Endothelial cell (in vitro differentiated cells): ENCODE measurements around the gene CEMIP. TPM values are rescaled to one million over a fixed set of nuclear protein-coding genes. Genes with fewer than 3 reads are reported as not detected.
A peak's percentile ranks its signal among the peaks of the same experiment; 100 is the strongest.

Experiments
- DNase-seq: peaks from one replicate; pipeline ENCODE4 v3.0.0; 2021; ENCODE audit warnings: low spot score
- H3K27ac Mint-ChIP-seq: one replicate; pipeline ENCODE4 v1.8.0; 2021; ENCODE audit warnings: mixed read lengths, inconsistent platforms; ENCODE audit not compliant: unreplicated experiment
- H3K27me3 Mint-ChIP-seq: one replicate; pipeline ENCODE4 v1.8.0; 2021; ENCODE audit warnings: mild to moderate bottlenecking, moderate library complexity, mixed read lengths, inconsistent platforms; ENCODE audit not compliant: unreplicated experiment
- H3K36me3 Mint-ChIP-seq: one replicate; pipeline ENCODE4 v1.8.0; 2021; ENCODE audit warnings: mild to moderate bottlenecking, low read depth, mixed read lengths, inconsistent platforms; ENCODE audit not compliant: unreplicated experiment
- H3K4me1 Mint-ChIP-seq: one replicate; pipeline ENCODE4 v1.8.0; 2021; ENCODE audit warnings: mild to moderate bottlenecking, mixed read lengths, inconsistent platforms; ENCODE audit not compliant: unreplicated experiment
- H3K4me3 Mint-ChIP-seq: one replicate; pipeline ENCODE4 v1.8.0; 2021; ENCODE audit warnings: mild to moderate bottlenecking, mixed read lengths, inconsistent platforms; ENCODE audit not compliant: unreplicated experiment
- H3K9me3 Mint-ChIP-seq: one replicate; pipeline ENCODE4 v1.8.0; 2021; ENCODE audit warnings: mixed read lengths, inconsistent platforms; ENCODE audit not compliant: unreplicated experiment
- long read RNA-seq: library from polyadenylated mRNA; unstranded; transcript quantifications from one replicate; pipeline ENCODE4 v2.0.0, GENCODE V29; 2020; ENCODE audit not compliant: unreplicated experiment
- total RNA-seq: library from RNA; stranded (reverse); fragmentation: NEBNext Ultra II Directional; extraction: Animal tissue kit (Norgen Biotek cat#: 25700); gene quantifications from one replicate; pipeline ENCODE4 v1.2.1, GENCODE V29; 2021; ENCODE audit not compliant: unreplicated experiment
- TF ChIP-seq, protein P1 (sequence below): fragments of 200-600 bp; sonication (generic); IDR thresholded peaks from one replicate; pipeline ENCODE4 v1.5.0; 2021; ENCODE audit warnings: antibody characterized with exemption; ENCODE audit not compliant: unreplicated experiment

CEMIP gene, protein sequence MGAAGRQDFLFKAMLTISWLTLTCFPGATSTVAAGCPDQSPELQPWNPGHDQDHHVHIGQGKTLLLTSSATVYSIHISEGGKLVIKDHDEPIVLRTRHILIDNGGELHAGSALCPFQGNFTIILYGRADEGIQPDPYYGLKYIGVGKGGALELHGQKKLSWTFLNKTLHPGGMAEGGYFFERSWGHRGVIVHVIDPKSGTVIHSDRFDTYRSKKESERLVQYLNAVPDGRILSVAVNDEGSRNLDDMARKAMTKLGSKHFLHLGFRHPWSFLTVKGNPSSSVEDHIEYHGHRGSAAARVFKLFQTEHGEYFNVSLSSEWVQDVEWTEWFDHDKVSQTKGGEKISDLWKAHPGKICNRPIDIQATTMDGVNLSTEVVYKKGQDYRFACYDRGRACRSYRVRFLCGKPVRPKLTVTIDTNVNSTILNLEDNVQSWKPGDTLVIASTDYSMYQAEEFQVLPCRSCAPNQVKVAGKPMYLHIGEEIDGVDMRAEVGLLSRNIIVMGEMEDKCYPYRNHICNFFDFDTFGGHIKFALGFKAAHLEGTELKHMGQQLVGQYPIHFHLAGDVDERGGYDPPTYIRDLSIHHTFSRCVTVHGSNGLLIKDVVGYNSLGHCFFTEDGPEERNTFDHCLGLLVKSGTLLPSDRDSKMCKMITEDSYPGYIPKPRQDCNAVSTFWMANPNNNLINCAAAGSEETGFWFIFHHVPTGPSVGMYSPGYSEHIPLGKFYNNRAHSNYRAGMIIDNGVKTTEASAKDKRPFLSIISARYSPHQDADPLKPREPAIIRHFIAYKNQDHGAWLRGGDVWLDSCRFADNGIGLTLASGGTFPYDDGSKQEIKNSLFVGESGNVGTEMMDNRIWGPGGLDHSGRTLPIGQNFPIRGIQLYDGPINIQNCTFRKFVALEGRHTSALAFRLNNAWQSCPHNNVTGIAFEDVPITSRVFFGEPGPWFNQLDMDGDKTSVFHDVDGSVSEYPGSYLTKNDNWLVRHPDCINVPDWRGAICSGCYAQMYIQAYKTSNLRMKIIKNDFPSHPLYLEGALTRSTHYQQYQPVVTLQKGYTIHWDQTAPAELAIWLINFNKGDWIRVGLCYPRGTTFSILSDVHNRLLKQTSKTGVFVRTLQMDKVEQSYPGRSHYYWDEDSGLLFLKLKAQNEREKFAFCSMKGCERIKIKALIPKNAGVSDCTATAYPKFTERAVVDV (N-terminal part only)
- not detected for total RNA-seq
- long read RNA-seq, partial matches to known transcripts: 0 of 1 reads
- long read RNA-seq, other reads (novel, unspliced or antisense): 1 of 1 reads

DNA sequence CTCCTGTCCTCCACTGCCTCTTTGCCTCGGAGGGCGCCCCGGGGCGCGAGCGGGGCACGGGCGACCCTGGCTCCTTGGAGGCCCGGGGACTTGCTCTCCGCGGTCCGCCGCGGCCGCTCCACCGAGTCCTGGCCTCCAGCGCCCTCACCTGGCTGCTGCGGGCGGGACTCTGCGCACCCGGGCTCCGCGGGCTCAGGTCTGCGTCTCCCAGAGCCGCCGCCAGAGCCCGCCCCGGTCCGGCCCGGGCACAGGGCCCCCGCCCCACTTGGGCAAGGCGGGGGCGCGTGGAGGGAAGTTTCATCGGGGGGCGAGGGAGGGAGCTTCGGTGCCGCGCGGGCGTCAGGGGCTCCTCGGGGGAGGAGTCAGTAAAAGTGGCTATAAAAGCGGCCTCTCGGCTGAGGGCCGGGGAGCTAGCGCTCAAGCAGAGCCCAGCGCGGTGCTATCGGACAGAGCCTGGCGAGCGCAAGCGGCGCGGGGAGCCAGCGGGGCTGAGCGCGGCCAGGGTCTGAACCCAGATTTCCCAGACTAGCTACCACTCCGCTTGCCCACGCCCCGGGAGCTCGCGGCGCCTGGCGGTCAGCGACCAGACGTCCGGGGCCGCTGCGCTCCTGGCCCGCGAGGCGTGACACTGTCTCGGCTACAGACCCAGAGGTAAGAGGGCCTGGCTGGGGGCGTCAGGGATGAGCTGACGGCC lies at the start of gene CEMIP:
TSS of gene CEMIP (plus strand) at position 407 of the 694 bp plus-strand sequence. CDS start 94,510 bp downstream, outside the sequence.
- Mint-ChIP-seq H3K4me1 (peaks cover 21% of the 10 kb centered on the region), H3K27me3 (peaks cover 7% of the 10 kb centered on the region), H3K4me3 (peak within 1 kb of the TSS; percentile 1), H3K36me3 (no peaks in the 10 kb centered on the region), H3K27ac (no peak within 1 kb of the TSS), H3K9me3 (no peaks in the 10 kb centered on the region)
- DNase-seq: peak; percentile 95
- TF ChIP-seq, protein P1, sequence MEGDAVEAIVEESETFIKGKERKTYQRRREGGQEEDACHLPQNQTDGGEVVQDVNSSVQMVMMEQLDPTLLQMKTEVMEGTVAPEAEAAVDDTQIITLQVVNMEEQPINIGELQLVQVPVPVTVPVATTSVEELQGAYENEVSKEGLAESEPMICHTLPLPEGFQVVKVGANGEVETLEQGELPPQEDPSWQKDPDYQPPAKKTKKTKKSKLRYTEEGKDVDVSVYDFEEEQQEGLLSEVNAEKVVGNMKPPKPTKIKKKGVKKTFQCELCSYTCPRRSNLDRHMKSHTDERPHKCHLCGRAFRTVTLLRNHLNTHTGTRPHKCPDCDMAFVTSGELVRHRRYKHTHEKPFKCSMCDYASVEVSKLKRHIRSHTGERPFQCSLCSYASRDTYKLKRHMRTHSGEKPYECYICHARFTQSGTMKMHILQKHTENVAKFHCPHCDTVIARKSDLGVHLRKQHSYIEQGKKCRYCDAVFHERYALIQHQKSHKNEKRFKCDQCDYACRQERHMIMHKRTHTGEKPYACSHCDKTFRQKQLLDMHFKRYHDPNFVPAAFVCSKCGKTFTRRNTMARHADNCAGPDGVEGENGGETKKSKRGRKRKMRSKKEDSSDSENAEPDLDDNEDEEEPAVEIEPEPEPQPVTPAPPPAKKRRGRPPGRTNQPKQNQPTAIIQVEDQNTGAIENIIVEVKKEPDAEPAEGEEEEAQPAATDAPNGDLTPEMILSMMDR: peak; percentile 60

DNA sequence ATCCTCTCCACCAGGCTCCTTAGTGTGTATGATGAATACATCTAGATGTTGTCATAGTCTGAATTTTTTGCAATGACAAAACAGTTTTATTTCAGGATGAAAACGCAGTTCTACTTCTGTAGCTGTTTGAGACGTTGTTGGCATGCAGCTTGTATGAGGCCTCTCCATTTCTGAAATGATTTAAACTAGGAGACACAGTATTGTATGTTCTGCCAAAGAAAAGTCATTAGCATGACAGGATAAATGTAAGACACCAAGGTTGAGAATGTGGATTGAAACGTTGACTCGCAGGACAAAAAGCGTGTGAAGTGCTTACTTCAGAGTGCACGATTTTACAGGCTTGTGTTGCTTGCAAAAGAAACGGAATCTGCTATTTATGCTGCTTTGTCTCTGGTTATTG lies 48.8 kb upstream of the CEMIP start:
- H3K4me3 Mint-ChIP-seq: no peak overlapping the region
- no peaks in the 10 kb centered on the region for H3K27me3 Mint-ChIP-seq
- H3K36me3 Mint-ChIP-seq: no peaks in the 10 kb centered on the region
- H3K4me1 Mint-ChIP-seq: no peaks in the 10 kb centered on the region
- H3K27ac Mint-ChIP-seq: no peak overlapping the region
- H3K9me3 Mint-ChIP-seq: no peaks in the 10 kb centered on the region
- TF ChIP-seq, protein P1: no peak
- no peak for DNase-seq

DNA sequence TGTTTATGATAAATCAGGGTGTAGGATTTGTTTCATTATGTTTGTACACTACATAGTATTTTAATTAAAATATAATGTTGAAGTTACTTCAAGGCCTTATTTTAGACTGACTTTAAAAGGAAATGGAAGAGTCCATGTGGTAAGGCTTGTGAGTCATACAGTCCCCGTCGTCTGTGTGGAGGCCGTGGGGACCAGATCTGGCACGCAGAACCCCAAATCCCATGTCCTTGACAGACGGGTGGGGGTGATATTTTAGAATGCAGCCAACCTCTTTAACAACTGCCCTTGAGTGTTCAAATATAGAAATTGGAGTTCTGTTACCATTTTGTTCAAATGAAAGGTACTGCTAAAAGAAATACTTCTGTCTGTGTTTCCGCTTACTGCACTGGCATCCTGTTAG lies 48.2 kb upstream of the CEMIP start:
- no peak for DNase-seq
- Mint-ChIP-seq H3K27me3 (no peaks in the 10 kb centered on the region), H3K4me1 (no peaks in the 10 kb centered on the region), H3K27ac (no peak overlapping the region), H3K36me3 (no peaks in the 10 kb centered on the region), H3K9me3 (no peaks in the 10 kb centered on the region), H3K4me3 (no peak overlapping the region)
- TF ChIP-seq, protein P1: no peak

DNA sequence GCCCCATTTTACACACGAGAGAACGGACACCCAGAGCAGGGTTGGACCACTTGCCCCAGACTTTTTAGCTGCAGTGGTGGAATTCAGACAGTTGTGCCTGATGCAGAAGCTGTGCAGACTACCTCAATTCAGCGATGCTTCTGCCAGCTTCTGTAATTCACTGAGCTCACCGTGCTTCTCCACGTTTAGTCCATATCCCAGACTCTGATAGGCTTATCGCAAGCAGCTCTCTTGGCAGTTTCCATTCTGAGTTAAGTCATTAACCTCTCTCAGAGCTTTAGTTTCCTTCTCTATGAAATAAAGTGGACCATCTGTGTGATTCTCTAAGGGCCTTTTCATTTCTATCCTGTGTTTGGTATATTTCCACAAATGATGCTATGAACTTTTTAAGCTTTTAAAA lies 47.0 kb upstream of the CEMIP start:
- H3K27ac Mint-ChIP-seq: no peak overlapping the region
- no peak overlapping the region for H3K4me3 Mint-ChIP-seq
- no peaks in the 10 kb centered on the region for H3K36me3 Mint-ChIP-seq
- no peaks in the 10 kb centered on the region for H3K27me3 Mint-ChIP-seq
- H3K9me3 Mint-ChIP-seq: no peaks in the 10 kb centered on the region
- peaks cover 4% of the 10 kb centered on the region for H3K4me1 Mint-ChIP-seq
- DNase-seq: no peak
- TF ChIP-seq, protein P1: no peak
